Stimulated activated CD4-positive, alpha-beta T cell treated with anti-CD3 and anti-CD28 coated beads, Interleukin-12 subunit alpha, Interleukin-12 subunit beta, amount 100 ng/mL, for 4 hours (primary cell): ENCODE data around the gene CHGA.

Experiments used
- DNase-seq: peaks from one replicate; pipeline ENCODE4 v3.0.0-alpha.2; 2020

The CHGA gene

GRCh38 chr14:92930737-92931602 lies 8.0 kb downstream of the CHGA start:
- DNase-seq, result no peak

- DNase-seq, result no peak
Measured at GRCh38 chr14:92931681-92932447, 8.9 kb downstream of the CHGA start.

DNA sequence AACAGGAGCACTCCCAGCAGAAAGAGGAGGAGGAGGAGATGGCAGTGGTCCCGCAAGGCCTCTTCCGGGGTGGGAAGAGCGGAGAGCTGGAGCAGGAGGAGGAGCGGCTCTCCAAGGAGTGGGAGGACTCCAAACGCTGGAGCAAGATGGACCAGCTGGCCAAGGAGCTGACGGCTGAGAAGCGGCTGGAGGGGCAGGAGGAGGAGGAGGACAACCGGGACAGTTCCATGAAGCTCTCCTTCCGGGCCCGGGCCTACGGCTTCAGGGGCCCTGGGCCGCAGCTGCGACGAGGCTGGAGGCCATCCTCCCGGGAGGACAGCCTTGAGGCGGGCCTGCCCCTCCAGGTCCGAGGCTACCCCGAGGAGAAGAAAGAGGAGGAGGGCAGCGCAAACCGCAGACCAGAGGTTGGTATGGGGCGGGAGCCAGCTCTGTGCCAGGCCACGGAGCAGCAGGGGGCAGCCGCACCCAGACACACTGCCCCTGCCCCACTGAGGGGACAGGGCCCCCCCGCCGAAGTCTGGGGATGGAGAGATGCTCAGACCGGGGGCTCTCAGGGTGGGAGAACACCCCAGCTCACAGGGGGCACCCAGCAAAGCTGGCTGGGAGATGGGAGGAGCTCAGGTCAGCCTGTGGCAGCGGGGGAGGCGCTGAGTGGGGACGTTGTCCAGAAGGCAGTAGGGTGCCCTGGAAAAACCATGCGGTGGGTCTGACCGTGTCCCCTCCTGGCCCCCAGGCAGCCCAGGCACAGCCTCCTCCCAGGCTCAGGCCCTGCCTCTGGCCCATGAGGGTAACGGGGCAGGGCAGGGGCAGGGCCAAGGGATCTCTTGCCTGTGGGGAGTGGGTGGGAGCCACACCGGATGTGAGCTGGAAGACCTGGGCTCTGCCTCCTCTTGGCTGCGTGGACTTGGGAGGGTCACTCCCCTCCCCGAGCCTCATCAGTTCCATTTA lies 9.8 kb downstream of the CHGA start:
- no peak for DNase-seq

GRCh38 chr14:92933481-92933880 lies 10.5 kb downstream of the CHGA start:
- no peak for DNase-seq

- DNase-seq, result no peak
Measured at GRCh38 chr14:92934196-92935085, 11.5 kb downstream of the CHGA start.

- DNase-seq, result no peak
Measured at GRCh38 chr14:92935446-92935845, 12.5 kb downstream of the CHGA start.

GRCh38 chr14:92936085-92936484 lies 13.1 kb downstream of the CHGA start:
- DNase-seq, result no peak

- no peak for DNase-seq
Measured at GRCh38 chr14:92937051-92937937, 14.3 kb downstream of the CHGA start.

DNA sequence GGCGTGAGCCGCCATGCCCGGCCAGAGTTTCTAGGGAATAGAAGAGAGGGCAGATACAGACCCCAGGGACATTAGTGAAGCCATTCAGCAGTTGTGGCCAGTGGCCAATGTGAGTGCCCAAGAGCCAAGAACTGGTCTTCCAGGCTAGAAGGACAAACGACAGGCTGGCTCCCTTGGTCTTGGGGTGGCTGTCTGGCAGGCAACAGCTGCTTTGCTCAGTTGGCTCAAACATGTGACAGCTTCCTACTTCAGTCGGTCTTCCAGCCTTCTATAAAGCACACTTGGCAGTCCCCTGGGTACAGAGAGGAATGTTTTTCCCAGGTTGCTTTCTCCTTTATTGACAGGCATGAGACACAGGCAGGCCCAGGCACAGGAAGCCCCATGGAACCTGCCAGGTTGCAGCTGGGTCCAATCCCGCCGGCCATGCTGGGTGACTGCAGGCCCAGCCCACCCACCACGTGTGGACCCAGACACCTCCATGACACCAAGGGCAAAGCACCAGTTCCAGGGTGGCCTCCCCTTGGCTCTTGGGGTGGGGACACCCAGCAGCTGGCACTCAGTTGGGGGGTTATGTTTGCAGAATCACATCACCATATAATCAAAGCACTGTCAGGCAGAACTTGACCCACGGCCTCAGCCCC lies 15.4 kb downstream of the CHGA start:
- DNase-seq, result no peak

DNA sequence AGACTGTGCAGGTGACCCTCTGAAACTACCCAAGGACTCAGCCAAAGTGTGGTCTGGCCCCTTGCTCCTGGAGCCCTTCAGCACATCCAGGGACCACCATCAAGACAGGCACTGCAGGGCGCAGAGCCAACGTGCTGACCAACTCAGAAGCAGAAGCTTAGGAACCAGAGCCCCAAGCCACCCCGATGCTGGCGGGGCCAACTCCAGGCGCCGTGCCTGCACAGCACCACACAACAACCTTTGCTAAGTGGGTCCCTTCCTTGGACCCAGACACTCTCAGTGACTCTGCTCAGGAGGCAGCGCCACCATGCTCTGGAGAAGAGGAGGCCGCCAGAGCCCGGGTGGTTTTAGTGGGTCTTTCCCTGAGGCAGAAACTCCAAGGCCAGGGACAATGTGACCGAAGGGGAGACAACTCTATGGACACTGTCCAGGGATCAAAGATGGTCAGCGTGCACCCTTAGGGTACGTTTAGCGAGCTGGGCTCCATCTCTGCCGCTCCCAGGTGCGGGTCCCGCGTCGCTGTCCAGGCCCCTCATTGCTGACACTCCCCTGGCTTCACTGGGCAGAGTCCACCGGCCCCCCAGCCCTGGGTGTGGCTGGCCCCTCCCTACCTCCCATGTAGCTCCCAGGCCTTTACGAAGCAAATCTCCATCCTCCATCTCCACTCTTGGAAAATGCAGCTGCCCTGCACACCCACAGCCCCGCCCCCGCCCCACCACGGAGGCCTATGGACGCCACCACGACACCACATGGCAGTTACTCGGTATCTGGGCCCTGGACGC lies 16.1 kb downstream of the CHGA start:
- no peak for DNase-seq

DNA sequence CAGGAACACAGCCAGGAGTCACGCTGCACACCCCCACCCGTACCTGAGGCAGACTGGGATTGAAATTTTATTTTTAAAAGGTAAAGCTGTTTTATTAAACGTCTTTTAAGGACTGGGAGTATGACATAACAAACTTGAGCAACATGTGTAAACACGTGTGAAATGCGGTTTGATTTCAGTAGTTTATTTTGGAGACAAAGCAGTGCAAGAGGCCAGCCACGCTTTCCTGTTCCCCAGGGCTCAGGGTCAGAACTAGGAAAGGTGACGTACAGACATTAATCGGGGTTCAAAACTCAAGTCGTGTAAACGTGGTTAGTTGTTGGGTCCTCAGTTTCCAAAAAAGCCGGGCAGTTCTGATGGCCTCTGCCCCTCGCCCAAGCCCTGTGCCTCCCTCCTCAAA lies 16.7 kb downstream of the CHGA start:
- DNase-seq, result no peak

DNA sequence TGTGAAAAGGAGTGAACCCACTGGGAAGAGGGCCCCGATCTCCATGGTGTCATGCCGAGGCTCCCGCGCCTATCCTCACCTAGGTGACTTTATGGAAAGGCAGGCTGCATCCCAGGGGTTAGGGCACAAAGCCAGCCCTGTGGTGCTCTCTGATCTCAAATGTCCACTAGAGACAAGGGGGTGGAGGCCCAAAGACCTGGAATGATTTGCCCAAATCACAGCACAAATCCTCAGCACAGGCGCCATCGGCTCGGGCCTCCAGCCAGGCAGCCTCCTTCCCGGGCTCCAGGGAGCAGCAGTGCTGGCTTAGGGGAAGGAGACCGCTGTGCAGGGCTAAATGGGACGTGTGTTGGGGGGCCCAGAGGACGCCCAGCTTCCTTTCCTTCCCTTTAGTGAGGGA lies 17.6 kb downstream of the CHGA start:
- no peak for DNase-seq

DNA sequence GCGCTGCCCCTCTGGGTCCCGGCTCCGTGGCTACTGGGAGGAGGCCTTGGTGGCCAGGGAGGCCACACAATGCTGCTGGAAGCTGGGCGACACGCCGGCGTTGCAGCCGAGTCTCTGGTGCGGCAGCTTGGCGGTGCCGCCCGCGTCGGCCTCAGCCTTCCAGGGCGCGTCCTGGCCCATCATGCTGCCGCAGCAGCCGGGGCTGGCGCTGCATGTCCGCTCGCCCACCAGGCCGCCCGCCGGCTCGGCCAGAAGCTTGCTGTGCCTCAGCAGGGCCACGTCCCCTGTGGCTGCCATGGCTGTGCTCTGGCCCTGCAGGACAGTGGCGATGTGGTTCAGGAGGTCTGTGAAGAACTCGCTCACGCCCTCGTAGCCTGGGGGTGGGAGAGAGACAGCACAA lies 18.6 kb downstream of the CHGA start:
- no peak for DNase-seq

DNA sequence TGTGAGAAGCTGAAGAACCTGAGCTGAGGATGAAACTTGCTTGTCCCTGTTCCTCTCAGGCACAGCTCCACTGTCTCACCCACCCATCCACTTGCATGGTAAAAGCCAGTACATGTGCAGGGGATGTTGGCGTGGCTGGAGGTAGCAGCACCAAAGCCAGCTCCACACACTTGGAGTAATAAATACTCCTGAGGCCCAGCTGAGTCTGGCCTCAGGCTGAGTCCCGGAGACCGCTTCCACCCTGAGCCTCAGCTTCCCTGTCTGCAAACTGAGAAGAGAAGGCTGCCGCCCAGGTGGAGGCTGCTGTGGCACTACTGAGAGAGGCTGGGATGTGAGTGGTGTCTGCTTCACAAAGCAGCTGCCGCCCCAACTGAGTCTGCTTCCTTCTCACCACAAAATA lies 19.2 kb downstream of the CHGA start:
- no peak for DNase-seq

DNA sequence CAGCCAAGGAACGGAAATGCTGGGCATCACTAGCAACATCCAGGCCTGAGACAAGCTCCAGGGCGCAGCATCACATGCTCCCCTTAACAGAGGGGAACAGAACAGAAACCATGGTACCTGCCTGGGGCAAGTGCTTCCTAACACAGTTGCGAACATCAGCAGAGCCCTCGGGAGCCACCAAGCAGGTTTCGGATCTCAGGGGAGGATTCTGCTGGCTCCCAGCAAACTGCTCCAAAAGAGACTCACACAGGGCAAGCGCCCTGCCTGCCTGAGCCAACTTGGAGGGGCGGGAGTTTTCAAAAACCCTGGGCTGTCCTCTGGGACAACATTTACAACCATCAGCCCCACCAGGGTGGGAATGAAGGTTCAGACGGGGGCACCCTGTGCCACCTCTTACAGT lies 19.6 kb downstream of the CHGA start:
- DNase-seq, result no peak

GRCh38 chr14:92942976-92943710 lies 20.2 kb downstream of the CHGA start:
- no peak for DNase-seq

GRCh38 chr14:92943855-92944570 lies 21.1 kb downstream of the CHGA start:
- DNase-seq, result no peak

DNA sequence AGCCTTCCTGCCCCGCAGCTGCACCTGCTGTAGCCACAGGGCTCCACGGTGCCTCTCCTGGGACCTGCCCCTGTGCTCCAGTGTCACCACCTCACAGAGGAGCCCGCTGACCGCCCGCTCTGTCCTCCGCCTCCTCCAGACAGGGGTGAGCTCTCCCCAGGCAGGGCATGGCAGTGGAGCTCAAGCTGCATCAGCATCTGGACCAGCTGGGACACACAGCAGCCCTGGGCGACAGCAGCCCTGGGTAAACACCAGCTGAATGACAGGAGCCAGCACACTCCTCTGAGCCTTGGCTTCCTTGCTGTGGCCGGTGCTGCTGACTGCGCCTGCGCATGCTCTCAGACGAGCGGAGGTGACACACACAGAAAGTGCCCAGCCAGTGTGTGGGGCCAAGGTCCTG lies 22.0 kb downstream of the CHGA start:
- no peak for DNase-seq
